Naive thymus-derived CD4-positive, alpha-beta T cell (primary cell): ENCODE data around the gene PHEX. TPM values are rescaled to one million over a fixed set of nuclear protein-coding genes. Genes with fewer than 3 reads are reported as not detected.

ENCODE experiments used
- ATAC-seq: fragments of 150-1000 bp; cut with Tn5 transposase; 2 replicates; pipeline ENCODE4 v1.10.0; 2021; ENCODE audit warnings: mild to moderate bottlenecking, moderate library complexity
- CTCF ChIA-PET: fragments of 350-600 bp; sonication (Branson Sonifier 250); formaldehyde crosslinking; loops from one replicate; lab custom pipeline; 2021; ENCODE audit warnings: antibody characterized with exemption; lab: Charles Lee
- POLR2A ChIA-PET: fragments of 350-600 bp; sonication (Branson Sonifier 250); formaldehyde crosslinking; loops from one replicate; lab custom pipeline; 2021; ENCODE audit warnings: antibody characterized with exemption, inconsistent platforms; lab: Charles Lee
- DNase-seq, 9 donors: peaks; one replicate each; pipeline versions ENCODE4 v3.0.0 to v3.0.0-alpha.2; 2020 to 2022; ENCODE audit warnings: mixed read lengths in 1 of 9
- H3K27ac ChIP-seq: one replicate; pipeline ENCODE4 v1.7.0; 2013; ENCODE audit warnings: mild to moderate bottlenecking, low read depth, low read length, moderate library complexity
- H3K27me3 ChIP-seq, 2 donors: one replicate each; pipeline ENCODE4 v1.7.0; 2013; ENCODE audit warnings: low read length in 2 of 2, mild to moderate bottlenecking in 2 of 2, moderate library complexity in 2 of 2; ENCODE audit not compliant: control insufficient read depth in 2 of 2, insufficient read depth in 2 of 2
- H3K36me3 ChIP-seq, 3 experiments: 1 replicate in 2 of 3; 2 replicates in 1 of 3; pipeline ENCODE4 v1.7.0; 2013; ENCODE audit warnings: low read length in 3 of 3, mild to moderate bottlenecking in 3 of 3, moderate library complexity in 1 of 3; ENCODE audit not compliant: insufficient read depth in 3 of 3, control insufficient read depth in 2 of 3
- H3K4me1 ChIP-seq, 2 donors: one replicate each; pipeline ENCODE4 v1.7.0; 2013; ENCODE audit warnings: low read length in 2 of 2, mild to moderate bottlenecking in 2 of 2, moderate library complexity in 1 of 2; ENCODE audit not compliant: control insufficient read depth in 2 of 2, insufficient read depth in 2 of 2
- H3K4me3 ChIP-seq: 2 replicates; pipeline ENCODE4 v1.7.0; 2013; ENCODE audit warnings: mild to moderate bottlenecking, low read length
- H3K9me3 ChIP-seq, 3 experiments: 1 replicate in 2 of 3; 2 replicates in 1 of 3; pipeline ENCODE4 v1.7.0; 2013; ENCODE audit warnings: low read length in 3 of 3; ENCODE audit not compliant: control insufficient read depth in 2 of 3
- H3K27ac Mint-ChIP-seq, 9 donors: one replicate each; pipeline ENCODE4 v1.8.0; 2020 to 2022; ENCODE audit warnings: mixed read lengths in 9 of 9, mild to moderate bottlenecking in 8 of 9, moderate library complexity in 5 of 9, inconsistent platforms in 2 of 9
- H3K27me3 Mint-ChIP-seq, 5 donors: one replicate each; pipeline ENCODE4 v1.8.0; 2021 to 2022; ENCODE audit warnings: mixed read lengths in 5 of 5, mild to moderate bottlenecking in 1 of 5
- H3K36me3 Mint-ChIP-seq, 5 donors: one replicate each; pipeline ENCODE4 v1.8.0; 2020 to 2022; ENCODE audit warnings: mixed read lengths in 5 of 5, mild to moderate bottlenecking in 3 of 5, inconsistent platforms in 1 of 5
- H3K4me1 Mint-ChIP-seq, 7 donors: one replicate each; pipeline ENCODE4 v1.8.0; 2020 to 2022; ENCODE audit warnings: mixed read lengths in 7 of 7, mild to moderate bottlenecking in 3 of 7, inconsistent platforms in 1 of 7
- H3K4me3 Mint-ChIP-seq, 10 donors: one replicate each; pipeline ENCODE4 v1.8.0; 2020 to 2022; ENCODE audit warnings: mild to moderate bottlenecking in 10 of 10, mixed read lengths in 10 of 10, moderate library complexity in 6 of 10, inconsistent platforms in 2 of 10
- H3K9me3 Mint-ChIP-seq, 11 donors: one replicate each; pipeline ENCODE4 v1.8.0; 2020 to 2022; ENCODE audit warnings: mixed read lengths in 11 of 11, mild to moderate bottlenecking in 4 of 11, inconsistent platforms in 1 of 11, moderate library complexity in 1 of 11
- intact Hi-C, 2 donors: fragments of 100-400 bp; cut with micrococcal nuclease; formaldehyde crosslinking; loops; one replicate each; pipeline ENCODE4 v1.15.1; 2023
- polyA plus RNA-seq, 2 donors: library from polyadenylated mRNA; unstranded; fragments of 300-500 nt; fragmentation: Illumina TruSeq; gene quantifications; one replicate each; pipeline ENCODE4 v1.2.3, GENCODE V29; 2021
- total RNA-seq, 6 experiments: library from RNA in 5 of 6; stranded (reverse) in 5 of 6; gene quantifications; 1 replicate in 5 of 6; 2 replicates in 1 of 6; pipeline ENCODE4 v1.2.3 and lab custom pipeline; 2021 to 2026

PHEX gene
- total and polyA plus RNA-seq, 7 experiments from 2014 or later: 0.08 to 0.32 (median 0.12) TPM; not detected in 2

DNA sequence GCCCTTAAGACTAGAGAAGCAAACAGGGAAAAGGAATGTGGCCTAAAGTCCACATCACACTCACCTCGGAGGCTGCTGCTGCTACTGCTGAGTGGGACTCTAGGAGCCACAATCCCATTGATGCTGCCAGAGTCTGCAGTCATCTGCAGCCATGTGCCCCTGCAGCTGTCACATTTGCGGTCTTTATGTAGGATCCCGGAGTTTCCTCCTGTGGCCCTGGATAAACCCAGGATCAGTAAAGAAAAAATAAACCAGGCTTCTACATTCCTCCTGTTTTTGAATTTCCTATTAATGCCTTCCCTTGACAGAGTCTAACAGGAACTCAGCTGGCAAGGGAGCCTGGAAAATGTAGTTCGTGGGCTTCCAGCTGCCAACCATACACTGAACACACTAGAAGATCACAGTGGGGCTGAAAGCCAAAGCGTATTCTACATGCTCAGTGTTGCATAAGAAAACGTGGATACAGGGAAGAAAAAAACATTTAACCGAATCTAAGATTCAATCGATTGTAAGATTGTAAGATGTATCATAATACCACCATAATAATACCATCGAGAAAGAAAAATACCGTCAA lies 10.3 kb upstream of the PHEX start:
- no peak overlapping the region for H3K4me3 ChIP-seq
- no peaks in the 10 kb centered on the region for H3K4me1 ChIP-seq
- H3K9me3 Mint-ChIP-seq: peaks cover 0 to 2% (median 0%) of the 10 kb centered on the region in 11 donors
- H3K27ac ChIP-seq: no peak overlapping the region
- ChIA-PET CTCF (no interaction called here), POLR2A (no interaction called here)
- peaks cover 0 to 2% (median 0%) of the 10 kb centered on the region in 7 donors for H3K4me1 Mint-ChIP-seq
- no peak overlapping the region for H3K27ac Mint-ChIP-seq
- DNase-seq (no peak), ATAC-seq (no peak)
- H3K36me3 Mint-ChIP-seq: peaks cover 0 to 1% (median 0%) of the 10 kb centered on the region in 5 donors
- H3K4me3 Mint-ChIP-seq: no peak overlapping the region
- H3K27me3 ChIP-seq: no peaks in the 10 kb centered on the region
- intact Hi-C loops: no loop called here
- H3K27me3 Mint-ChIP-seq: no peaks in the 10 kb centered on the region
- H3K36me3 ChIP-seq: no peaks in the 10 kb centered on the region
- H3K9me3 ChIP-seq: no peaks in the 10 kb centered on the region

DNA sequence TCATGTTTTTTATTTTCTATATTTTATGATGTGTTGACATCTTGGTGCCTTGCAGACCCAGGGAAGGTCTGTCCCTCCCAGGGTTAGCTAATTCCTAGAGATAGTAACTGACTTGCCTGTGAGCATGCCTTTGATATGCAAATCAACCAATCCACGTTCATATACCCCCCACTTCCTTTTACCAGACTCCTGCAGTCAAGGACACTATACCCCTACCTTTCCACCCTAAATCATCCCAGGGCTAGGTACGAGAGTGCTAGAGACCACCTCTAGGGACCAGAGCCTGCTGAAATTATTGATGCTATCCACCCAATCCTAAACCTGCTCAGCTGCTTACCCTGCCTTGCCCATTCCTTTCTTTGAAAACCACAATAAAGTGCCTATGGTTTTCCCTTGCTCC lies 7.5 kb upstream of the PHEX start:
- no peak overlapping the region for H3K27ac ChIP-seq
- no peaks in the 10 kb centered on the region for H3K4me1 ChIP-seq
- H3K36me3 Mint-ChIP-seq: peaks cover 0 to 3% (median 0%) of the 10 kb centered on the region in 5 donors
- no peaks in the 10 kb centered on the region for H3K27me3 Mint-ChIP-seq
- no peaks in the 10 kb centered on the region for H3K9me3 ChIP-seq
- no peak overlapping the region for H3K4me3 Mint-ChIP-seq
- intact Hi-C loops: no loop called here
- peaks cover 0 to 2% (median 0%) of the 10 kb centered on the region in 7 donors for H3K4me1 Mint-ChIP-seq
- ATAC-seq (no peak), DNase-seq (no peak)
- H3K27me3 ChIP-seq: no peaks in the 10 kb centered on the region
- CTCF ChIA-PET: no interaction called here
- H3K36me3 ChIP-seq: no peaks in the 10 kb centered on the region
- no peak overlapping the region for H3K27ac Mint-ChIP-seq
- peaks cover 0 to 3% (median 0%) of the 10 kb centered on the region in 11 donors for H3K9me3 Mint-ChIP-seq
- POLR2A ChIA-PET: no interaction called here
- H3K4me3 ChIP-seq: no peak overlapping the region

DNA sequence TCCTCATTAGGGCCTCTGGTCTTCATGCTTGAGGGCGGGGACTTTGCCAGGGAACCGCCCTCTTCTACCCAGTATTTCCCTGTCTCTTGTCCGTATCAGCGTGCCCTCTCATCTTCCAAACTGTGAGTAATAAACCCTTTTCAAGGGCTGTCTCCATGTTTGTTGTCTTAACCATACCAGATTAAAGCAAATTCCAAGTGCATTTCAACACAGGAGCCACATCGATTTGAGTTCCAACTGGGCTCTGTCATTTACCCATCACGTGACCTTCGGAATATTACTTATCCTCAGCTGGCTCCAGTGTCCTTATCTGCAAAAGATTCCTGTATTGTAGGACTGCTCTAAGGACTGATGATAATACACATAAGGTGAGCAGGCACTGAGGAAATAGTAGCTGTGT lies 6.4 kb upstream of the PHEX start:
- Mint-ChIP-seq H3K4me3 (no peak overlapping the region), H3K36me3 (peaks cover 0 to 3% (median 0%) of the 10 kb centered on the region in 5 donors)
- CTCF ChIA-PET: interaction anchor here (0.8 kb wide), 1 partner anchor 1517 kb away, joined by 3 read pairs; no protein-coding TSS in a partner anchor

DNA sequence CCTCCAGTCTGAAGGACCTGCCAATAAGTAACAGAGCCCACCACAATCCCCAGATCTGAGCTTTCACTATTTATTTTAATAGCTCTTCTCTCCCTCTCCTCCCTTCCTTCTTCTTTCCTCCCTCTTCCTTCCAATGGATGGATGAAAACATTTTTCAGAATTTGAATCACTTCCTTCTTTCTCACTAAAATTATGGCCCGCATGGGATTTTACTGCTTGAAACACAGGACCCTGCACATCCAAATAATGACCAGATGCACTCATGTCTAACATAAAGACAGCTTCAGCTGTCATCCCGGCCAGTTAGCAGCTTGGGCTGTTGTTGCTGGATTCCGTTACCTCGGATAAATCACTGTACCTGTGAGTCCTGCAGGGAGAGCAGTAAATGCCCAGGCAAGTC lies 5.4 kb upstream of the PHEX start:
- DNase-seq (no peak), ATAC-seq (no peak)
- peaks cover 0 to 2% (median 0%) of the 10 kb centered on the region in 7 donors for H3K4me1 Mint-ChIP-seq
- H3K27ac ChIP-seq: no peak overlapping the region
- no peaks in the 10 kb centered on the region for H3K9me3 ChIP-seq
- no peak overlapping the region for H3K4me3 Mint-ChIP-seq
- H3K36me3 ChIP-seq: no peaks in the 10 kb centered on the region
- ChIA-PET CTCF (no interaction called here), POLR2A (no interaction called here)
- peaks cover 0 to 5% (median 0%) of the 10 kb centered on the region in 11 donors for H3K9me3 Mint-ChIP-seq
- no peak overlapping the region for H3K27ac Mint-ChIP-seq
- no peak overlapping the region for H3K4me3 ChIP-seq
- no peaks in the 10 kb centered on the region for H3K27me3 Mint-ChIP-seq
- H3K4me1 ChIP-seq: no peaks in the 10 kb centered on the region
- H3K36me3 Mint-ChIP-seq: peaks cover 0 to 1% (median 0%) of the 10 kb centered on the region in 5 donors
- no peaks in the 10 kb centered on the region for H3K27me3 ChIP-seq
- intact Hi-C loops: no loop called here

More for the DNA sequence above, 6.4 kb upstream of the PHEX start:
- no peak overlapping the region for H3K27ac ChIP-seq
- no peaks in the 10 kb centered on the region for H3K9me3 ChIP-seq
- ATAC-seq (no peak), DNase-seq (no peak)
- POLR2A ChIA-PET: no interaction called here
- H3K36me3 ChIP-seq: no peaks in the 10 kb centered on the region
- no peak overlapping the region for H3K4me3 ChIP-seq
- H3K27ac Mint-ChIP-seq: no peak overlapping the region
- H3K4me1 Mint-ChIP-seq: peaks cover 0 to 2% (median 0%) of the 10 kb centered on the region in 7 donors
- no peaks in the 10 kb centered on the region for H3K4me1 ChIP-seq
- no peaks in the 10 kb centered on the region for H3K27me3 ChIP-seq
- no peaks in the 10 kb centered on the region for H3K27me3 Mint-ChIP-seq
- intact Hi-C loops: no loop called here
- H3K9me3 Mint-ChIP-seq: peaks cover 0 to 5% (median 0%) of the 10 kb centered on the region in 11 donors

DNA sequence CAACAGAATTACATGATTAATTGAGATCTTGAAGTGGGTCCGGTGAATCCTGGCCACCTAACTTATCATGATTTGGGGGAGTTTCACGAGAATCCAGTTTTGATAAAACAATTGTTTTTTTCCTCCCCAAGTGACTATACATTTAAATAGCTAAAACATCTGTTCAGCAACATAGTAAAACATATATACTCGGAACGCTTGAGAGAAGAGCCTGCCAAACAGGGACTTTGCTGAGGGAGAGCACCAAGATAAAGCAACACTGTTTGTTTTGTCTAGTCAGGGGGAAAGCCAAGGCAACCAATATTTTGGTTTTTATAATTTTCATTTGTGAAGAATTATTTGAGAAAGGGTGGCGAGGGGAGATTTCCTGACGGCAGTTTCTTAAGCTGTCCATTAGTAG lies 381 bp downstream of the PHEX start:
- peaks cover 0 to 1% (median 0%) of the 10 kb centered on the region in 5 donors for H3K36me3 Mint-ChIP-seq

DNA sequence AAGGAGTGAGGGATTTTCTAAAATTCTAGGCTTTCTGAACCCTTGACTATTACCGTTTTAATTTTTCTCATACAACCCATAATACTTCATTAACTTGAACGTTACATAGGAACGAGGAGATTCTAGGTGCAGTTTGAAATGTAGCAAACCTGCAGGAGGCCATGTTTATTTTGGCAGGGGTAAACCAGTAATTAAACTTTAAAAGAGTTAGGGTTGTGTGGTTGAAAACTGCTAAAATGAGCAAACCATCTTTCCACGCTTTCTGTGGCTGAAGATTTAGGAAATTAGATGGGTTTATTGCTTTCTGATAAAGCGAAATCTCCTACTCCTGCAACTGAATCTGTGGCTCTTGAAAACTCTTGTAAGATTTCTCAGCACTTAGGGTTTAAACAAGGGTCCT lies 1.7 kb downstream of the PHEX start:
- ATAC-seq: no peak

More for the DNA sequence above, 381 bp downstream of the PHEX start:
- Mint-ChIP-seq H3K9me3 (peaks cover 0 to 4% (median 0%) of the 10 kb centered on the region in 11 donors), H3K27ac (no peak overlapping the region), H3K4me1 (no peaks in the 10 kb centered on the region), H3K27me3 (no peaks in the 10 kb centered on the region), H3K4me3 (no peak overlapping the region)
- ChIA-PET POLR2A (no interaction called here), CTCF (no interaction called here)
- Histone ChIP-seq H3K36me3 (no peaks in the 10 kb centered on the region), H3K4me3 (no peak overlapping the region), H3K9me3 (no peaks in the 10 kb centered on the region), H3K27me3 (no peaks in the 10 kb centered on the region), H3K4me1 (no peaks in the 10 kb centered on the region), H3K27ac (no peak overlapping the region)
- DNase-seq (no peak), ATAC-seq (no peak)
- intact Hi-C loops: no loop called here

DNA sequence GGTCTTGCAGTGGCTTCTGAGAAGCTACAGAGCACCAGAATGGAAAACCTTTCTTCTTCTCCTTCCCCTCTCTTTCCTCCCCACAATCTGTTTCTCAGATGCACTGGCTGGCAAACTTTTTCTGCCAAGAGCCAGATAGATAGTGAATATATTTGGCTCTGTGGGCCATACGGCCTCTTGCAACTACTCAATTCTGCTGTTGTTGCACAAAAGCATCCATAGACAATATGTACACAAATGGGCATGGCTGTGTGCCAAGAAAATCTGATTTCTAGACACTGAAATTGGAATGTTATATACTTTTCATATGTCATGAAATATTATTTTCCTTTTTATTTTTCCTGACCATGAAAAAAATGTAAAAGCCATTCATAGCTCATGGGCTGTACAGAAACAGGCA lies 3.1 kb downstream of the PHEX start:
- no peaks in the 10 kb centered on the region for H3K36me3 Mint-ChIP-seq
- no peaks in the 10 kb centered on the region for H3K36me3 ChIP-seq
- DNase-seq (no peak), ATAC-seq (no peak)
- H3K27me3 Mint-ChIP-seq: no peaks in the 10 kb centered on the region
- H3K27ac ChIP-seq: no peak overlapping the region
- no peaks in the 10 kb centered on the region for H3K9me3 Mint-ChIP-seq
- H3K4me1 Mint-ChIP-seq: no peaks in the 10 kb centered on the region
- H3K27ac Mint-ChIP-seq: no peak overlapping the region
- no peak overlapping the region for H3K4me3 Mint-ChIP-seq
- H3K4me3 ChIP-seq: no peak overlapping the region
- no peaks in the 10 kb centered on the region for H3K4me1 ChIP-seq
- H3K9me3 ChIP-seq: no peaks in the 10 kb centered on the region
- H3K27me3 ChIP-seq: no peaks in the 10 kb centered on the region
- ChIA-PET POLR2A (no interaction called here), CTCF (no interaction called here)
- intact Hi-C loops: no loop called here

More for the DNA sequence above, 1.7 kb downstream of the PHEX start:
- Histone ChIP-seq H3K27ac (no peak overlapping the region), H3K9me3 (no peaks in the 10 kb centered on the region), H3K4me3 (no peak overlapping the region), H3K27me3 (no peaks in the 10 kb centered on the region), H3K36me3 (no peaks in the 10 kb centered on the region), H3K4me1 (no peaks in the 10 kb centered on the region)
- POLR2A ChIA-PET: no interaction called here
- DNase-seq: no peak
- no peaks in the 10 kb centered on the region for H3K27me3 Mint-ChIP-seq
- no peak overlapping the region for H3K4me3 Mint-ChIP-seq
- CTCF ChIA-PET: no interaction called here
- peaks cover 0 to 4% (median 0%) of the 10 kb centered on the region in 11 donors for H3K9me3 Mint-ChIP-seq
- no peaks in the 10 kb centered on the region for H3K36me3 Mint-ChIP-seq
- intact Hi-C loops: no loop called here
- H3K27ac Mint-ChIP-seq: no peak overlapping the region
- H3K4me1 Mint-ChIP-seq: no peaks in the 10 kb centered on the region
